Ovary (tissue), 3 donors: ENCODE measurements around the gene PMIS2.

Experiments
- CTCF ChIP-seq, 3 donors: fragments of 450-650 bp in 2 of 3; fragments of 200-600 bp in 1 of 3; IDR thresholded peaks; one replicate each; pipeline versions ENCODE4 v1.5.1 to v1.8.0; 2016 to 2022; ENCODE audit warnings: antibody characterized with exemption in 3 of 3, mild to moderate bottlenecking in 1 of 3
- EP300 ChIP-seq: sonication (generic); formaldehyde crosslinking; IDR thresholded peaks from one replicate; pipeline ENCODE4 v1.6.1; 2017; ENCODE audit warnings: antibody characterized with exemption
- donor health status: DM: no; HTN: no; CAD: no.

GRCh38 chr19:35566738-35567137 is 19.2 kb upstream of the PMIS2 start:
- TF ChIP-seq EP300, result no peak
- no peak for TF ChIP-seq CTCF (IDR thresholded peaks at IDR 0.05)
